Endothelial cell (in vitro differentiated cells): ENCODE results near the gene GNB2. TPM values are rescaled to one million over a fixed set of nuclear protein-coding genes. Genes with fewer than 3 reads are reported as not detected.

ENCODE experiments used
- DNase-seq: peaks from one replicate; pipeline ENCODE4 v3.0.0; 2021; ENCODE audit warnings: low spot score
- H3K27ac Mint-ChIP-seq: one replicate; pipeline ENCODE4 v1.8.0; 2021; ENCODE audit warnings: mixed read lengths, inconsistent platforms; ENCODE audit not compliant: unreplicated experiment
- H3K27me3 Mint-ChIP-seq: one replicate; pipeline ENCODE4 v1.8.0; 2021; ENCODE audit warnings: mild to moderate bottlenecking, moderate library complexity, mixed read lengths, inconsistent platforms; ENCODE audit not compliant: unreplicated experiment
- H3K36me3 Mint-ChIP-seq: one replicate; pipeline ENCODE4 v1.8.0; 2021; ENCODE audit warnings: mild to moderate bottlenecking, low read depth, mixed read lengths, inconsistent platforms; ENCODE audit not compliant: unreplicated experiment
- H3K4me1 Mint-ChIP-seq: one replicate; pipeline ENCODE4 v1.8.0; 2021; ENCODE audit warnings: mild to moderate bottlenecking, mixed read lengths, inconsistent platforms; ENCODE audit not compliant: unreplicated experiment
- H3K4me3 Mint-ChIP-seq: one replicate; pipeline ENCODE4 v1.8.0; 2021; ENCODE audit warnings: mild to moderate bottlenecking, mixed read lengths, inconsistent platforms; ENCODE audit not compliant: unreplicated experiment
- H3K9me3 Mint-ChIP-seq: one replicate; pipeline ENCODE4 v1.8.0; 2021; ENCODE audit warnings: mixed read lengths, inconsistent platforms; ENCODE audit not compliant: unreplicated experiment
- CTCF ChIP-seq: fragments of 200-600 bp; sonication (generic); IDR thresholded peaks from one replicate; pipeline ENCODE4 v1.5.0; 2021; ENCODE audit warnings: antibody characterized with exemption; ENCODE audit not compliant: unreplicated experiment
- total RNA-seq: library from RNA; stranded (reverse); fragmentation: NEBNext Ultra II Directional; extraction: Animal tissue kit (Norgen Biotek cat#: 25700); gene quantifications from one replicate; pipeline ENCODE4 v1.2.1, GENCODE V29; 2021; ENCODE audit not compliant: unreplicated experiment

The GNB2 gene
- total RNA-seq, 1 donor from 2014 or later: 336 TPM

DNA sequence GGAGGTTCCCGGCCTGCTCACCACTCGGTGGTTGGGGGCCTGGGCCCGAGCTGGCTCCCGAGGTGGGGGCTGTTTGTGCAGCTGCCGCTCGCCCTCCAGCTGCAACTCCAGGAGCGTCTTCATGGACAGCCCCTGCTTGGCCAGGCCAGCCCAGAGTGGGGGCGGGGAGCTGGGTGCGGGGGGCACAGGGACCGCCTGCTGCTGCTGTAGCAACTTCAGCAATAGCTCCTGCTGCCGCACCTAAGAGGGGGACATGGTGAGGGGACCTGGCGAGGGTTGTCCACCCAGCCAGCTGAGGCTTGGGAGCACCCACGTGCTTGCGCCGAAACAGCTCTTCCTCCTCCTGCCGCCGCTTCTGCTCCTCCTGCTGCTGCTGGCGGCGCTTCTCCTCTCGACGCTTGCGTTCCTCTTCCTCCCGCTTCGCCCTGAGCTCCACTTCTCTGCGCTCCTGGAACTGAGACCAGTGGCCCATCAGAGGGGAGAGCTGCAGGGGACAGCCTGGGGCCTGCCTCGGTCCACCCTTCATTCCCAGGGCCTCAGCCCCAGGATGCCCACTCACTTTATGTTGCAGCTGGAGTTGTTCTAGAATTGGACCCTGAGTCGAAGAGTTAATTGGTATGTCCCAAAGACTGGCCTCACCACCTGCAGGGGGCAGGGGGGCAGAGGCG, 9.6 kb downstream of the GNB2 start:
- Mint-ChIP-seq H3K27ac (no peak overlapping the region), H3K4me3 (no peak overlapping the region), H3K9me3 (no peaks in the 10 kb centered on the region), H3K36me3 (peaks cover 14% of the 10 kb centered on the region), H3K4me1 (no peaks in the 10 kb centered on the region), H3K27me3 (peaks cover 12% of the 10 kb centered on the region)
- DNase-seq: no peak
- no peak for TF ChIP-seq CTCF

DNA sequence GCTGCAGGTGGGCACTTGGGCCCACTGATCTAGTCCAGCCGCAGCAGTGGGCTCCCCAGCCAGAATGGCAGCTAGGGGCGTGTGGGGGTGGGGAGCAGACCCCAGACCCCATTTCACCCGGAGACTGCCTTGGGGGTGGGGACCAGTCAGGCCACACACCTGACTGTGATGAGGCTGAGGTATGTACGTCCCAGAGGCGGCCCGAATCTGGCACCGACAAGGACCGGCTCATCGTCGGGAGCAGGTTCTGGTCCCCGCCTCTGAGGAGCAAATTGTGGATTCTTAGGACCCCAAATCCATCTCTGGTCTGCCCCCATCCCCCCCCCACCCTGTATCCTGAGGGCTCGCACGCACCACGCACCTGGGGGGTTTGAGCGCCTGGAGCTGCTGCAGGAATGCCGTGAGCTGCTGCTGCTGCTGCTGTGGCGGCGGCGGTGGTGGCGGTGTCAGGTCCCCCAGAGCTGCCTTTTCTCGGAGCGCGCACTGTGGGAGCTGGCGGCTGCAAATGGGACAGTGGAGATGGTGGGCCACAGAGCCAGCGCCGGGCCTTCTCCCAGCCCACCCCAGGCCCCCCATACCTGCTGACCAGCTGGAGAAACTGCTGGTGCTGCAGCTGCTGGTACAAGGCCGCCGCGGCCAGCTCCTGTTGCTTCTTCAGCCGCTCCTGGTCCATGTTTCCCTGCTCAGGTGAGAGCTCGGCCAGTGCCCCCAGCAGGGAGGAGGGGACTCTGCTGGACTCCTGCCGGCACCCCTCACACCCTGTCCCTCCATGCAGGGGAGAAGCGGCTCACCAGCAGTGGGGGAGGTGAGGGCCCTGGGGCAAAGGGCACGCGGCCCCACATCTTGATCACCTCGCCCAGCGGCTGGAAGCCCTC, 10.4 kb downstream of the GNB2 start:
- Mint-ChIP-seq H3K4me1 (no peaks in the 10 kb centered on the region), H3K27me3 (peaks cover 10% of the 10 kb centered on the region), H3K4me3 (no peak overlapping the region), H3K9me3 (no peaks in the 10 kb centered on the region), H3K36me3 (peaks cover 18% of the 10 kb centered on the region), H3K27ac (no peak overlapping the region)
- DNase-seq: no peak
- TF ChIP-seq CTCF: no peak

DNA sequence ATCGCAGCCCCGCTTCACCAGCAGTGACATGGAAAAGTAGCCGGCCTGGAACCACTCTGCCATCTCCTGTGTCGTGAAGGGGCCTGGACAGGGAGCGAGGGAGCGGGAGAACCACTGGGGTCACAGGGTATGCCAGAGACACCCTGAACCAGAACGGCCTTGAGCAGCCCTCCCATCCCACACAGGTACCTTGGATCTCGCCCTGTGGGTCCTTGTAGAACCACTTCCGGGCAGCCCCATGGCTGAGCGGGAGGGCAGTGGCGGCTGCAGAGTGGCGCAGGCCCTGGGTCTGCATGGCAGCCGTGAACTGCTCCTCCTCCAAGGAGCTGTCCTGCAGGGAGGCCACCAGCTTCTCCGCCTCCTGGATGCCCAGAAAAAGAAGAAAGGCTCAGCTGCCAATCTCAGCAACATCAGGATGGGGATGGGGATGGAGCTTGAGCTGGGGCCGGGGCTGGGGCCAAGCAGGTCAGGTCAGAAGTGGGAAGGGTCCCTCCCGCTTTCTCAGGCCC, 11.0 kb downstream of the GNB2 start:
- DNase-seq: no peak
- H3K4me1 Mint-ChIP-seq: no peaks in the 10 kb centered on the region
- no peak for TF ChIP-seq CTCF
- H3K9me3 Mint-ChIP-seq: no peaks in the 10 kb centered on the region
- no peak overlapping the region for H3K27ac Mint-ChIP-seq
- H3K4me3 Mint-ChIP-seq: no peak overlapping the region
- H3K36me3 Mint-ChIP-seq: peaks cover 21% of the 10 kb centered on the region
- peaks cover 8% of the 10 kb centered on the region for H3K27me3 Mint-ChIP-seq

GRCh38 chr7:100685049-100685605, 11.6 kb downstream of the GNB2 start:
- TF ChIP-seq CTCF: no peak
- no peak for DNase-seq
- H3K27ac Mint-ChIP-seq: no peak overlapping the region
- H3K4me1 Mint-ChIP-seq: no peaks in the 10 kb centered on the region
- peaks cover 6% of the 10 kb centered on the region for H3K27me3 Mint-ChIP-seq
- no peak overlapping the region for H3K4me3 Mint-ChIP-seq
- H3K36me3 Mint-ChIP-seq: peaks cover 19% of the 10 kb centered on the region
- no peaks in the 10 kb centered on the region for H3K9me3 Mint-ChIP-seq
